Bronchial epithelial cell (primary cell): ENCODE measurements around the gene TBX3. TPM values are rescaled to one million over a fixed set of nuclear protein-coding genes. Genes with fewer than 3 reads are reported as not detected.
"Not testable (repeated sequence)": the region's sequence is repeated elsewhere in the genome, so short reads cannot be mapped to it uniquely, and the experiment has no call there.

Experiments used
- DNase-seq: peaks from one replicate; pipeline ENCODE4 v3.0.0-alpha.2; 2010; ENCODE audit warnings: low read depth
- FAIRE-seq: peaks from 2 replicates; lab custom pipeline; 2011; peaks lifted over from hg19 to GRCh38; lab: Jason Lieb, UNC
- H3K27me3 ChIP-seq: 2 replicates; pipeline ENCODE4 v1.5.1; 2011; ENCODE audit warnings: low read length; ENCODE audit not compliant: control insufficient read depth, insufficient read depth
- H3K36me3 ChIP-seq: 2 replicates; pipeline ENCODE4 v1.5.1; 2011; ENCODE audit warnings: low read length; ENCODE audit not compliant: control insufficient read depth, insufficient read depth
- H3K4me3 ChIP-seq: 2 replicates; pipeline ENCODE4 v1.5.1; 2011; ENCODE audit warnings: mild to moderate bottlenecking, low read depth, low read length, control low read depth
- total RNA-seq: library from RNA; depleted of rRNA; stranded (reverse); fragments of >200 nt; gene quantifications from 2 replicates; pipeline ENCODE4 v1.2.1, GENCODE V29; 2014
- TF ChIP-seq, protein P1 (sequence below): IDR thresholded peaks from 2 replicates; pipeline ENCODE4 v1.5.1; 2011; ENCODE audit warnings: mild to moderate bottlenecking, moderate library complexity, low read length, control low read depth, inconsistent platforms; ENCODE audit not compliant: insufficient read depth, severe bottlenecking

The TBX3 gene
- total RNA-seq, 1 donor from 2014 or later, result 1.3 TPM

DNA sequence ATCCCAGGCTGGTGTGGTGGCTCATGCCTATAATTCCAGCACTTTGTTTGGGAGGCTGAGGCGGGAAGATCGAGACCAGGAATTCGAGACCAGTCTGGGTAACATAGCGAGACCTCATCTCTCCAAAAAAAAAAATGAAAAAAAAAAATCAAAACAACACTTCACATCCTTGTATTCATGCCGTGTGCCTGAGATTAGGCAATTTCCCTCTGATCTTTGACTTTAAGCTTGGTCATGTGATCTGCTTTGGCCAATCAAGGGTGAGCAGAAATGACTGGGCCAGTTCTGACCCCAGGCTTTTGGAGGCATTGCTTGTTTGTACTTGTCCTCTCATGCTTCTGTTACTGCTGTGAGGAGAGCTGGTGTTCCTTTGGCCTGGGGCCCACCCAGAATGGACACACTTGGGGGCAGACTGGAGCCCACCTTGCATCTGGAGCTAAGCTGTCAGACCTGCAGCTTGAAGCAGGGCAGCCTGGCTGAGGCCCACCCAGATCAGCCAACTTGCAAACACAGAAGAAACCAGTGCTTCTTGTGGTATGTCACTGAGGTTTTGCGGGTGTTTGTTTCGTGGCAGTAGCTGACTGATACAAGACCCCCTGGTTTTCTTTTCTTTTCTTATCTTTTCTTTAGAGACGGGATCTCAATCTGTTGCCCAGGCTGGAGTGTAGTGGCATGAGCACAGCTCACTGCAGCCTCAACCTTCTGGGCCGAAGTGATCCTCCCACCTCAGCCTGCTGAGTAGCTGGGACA lies 29.7 kb upstream of the TBX3 start:
- TF ChIP-seq, protein P1, sequence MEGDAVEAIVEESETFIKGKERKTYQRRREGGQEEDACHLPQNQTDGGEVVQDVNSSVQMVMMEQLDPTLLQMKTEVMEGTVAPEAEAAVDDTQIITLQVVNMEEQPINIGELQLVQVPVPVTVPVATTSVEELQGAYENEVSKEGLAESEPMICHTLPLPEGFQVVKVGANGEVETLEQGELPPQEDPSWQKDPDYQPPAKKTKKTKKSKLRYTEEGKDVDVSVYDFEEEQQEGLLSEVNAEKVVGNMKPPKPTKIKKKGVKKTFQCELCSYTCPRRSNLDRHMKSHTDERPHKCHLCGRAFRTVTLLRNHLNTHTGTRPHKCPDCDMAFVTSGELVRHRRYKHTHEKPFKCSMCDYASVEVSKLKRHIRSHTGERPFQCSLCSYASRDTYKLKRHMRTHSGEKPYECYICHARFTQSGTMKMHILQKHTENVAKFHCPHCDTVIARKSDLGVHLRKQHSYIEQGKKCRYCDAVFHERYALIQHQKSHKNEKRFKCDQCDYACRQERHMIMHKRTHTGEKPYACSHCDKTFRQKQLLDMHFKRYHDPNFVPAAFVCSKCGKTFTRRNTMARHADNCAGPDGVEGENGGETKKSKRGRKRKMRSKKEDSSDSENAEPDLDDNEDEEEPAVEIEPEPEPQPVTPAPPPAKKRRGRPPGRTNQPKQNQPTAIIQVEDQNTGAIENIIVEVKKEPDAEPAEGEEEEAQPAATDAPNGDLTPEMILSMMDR, result no peak
- DNase-seq (no peak), FAIRE-seq (no peak)
- Histone ChIP-seq H3K27me3 (no peaks in the 10 kb centered on the region), H3K36me3 (no peaks in the 10 kb centered on the region), H3K4me3 (no peak overlapping the region)

DNA sequence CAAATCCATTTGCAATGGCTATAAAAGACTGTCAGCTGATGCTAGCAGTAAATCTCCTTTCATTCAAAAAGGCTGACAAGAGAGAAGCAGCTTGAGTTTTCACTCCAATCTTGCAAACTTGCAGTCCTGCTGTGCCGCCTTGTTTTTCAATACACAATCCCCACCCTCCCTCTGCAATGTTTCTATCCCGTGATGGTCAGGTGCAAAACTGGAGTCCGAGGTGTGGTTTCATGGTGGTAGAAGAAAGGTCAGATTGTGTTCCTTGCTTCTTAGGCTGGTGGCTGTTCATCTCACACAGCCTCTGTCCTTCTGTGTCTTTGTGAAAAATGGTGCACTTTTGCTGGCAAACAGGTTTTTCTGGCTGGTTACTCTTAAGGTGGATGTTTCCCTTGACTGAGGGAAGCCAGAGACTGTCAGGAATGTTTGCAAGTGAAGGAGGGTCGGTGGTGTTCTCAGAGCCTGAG lies 27.7 kb upstream of the TBX3 start:
- TF ChIP-seq, protein P1, result no peak
- no peak for FAIRE-seq
- Histone ChIP-seq H3K27me3 (no peaks in the 10 kb centered on the region), H3K36me3 (no peaks in the 10 kb centered on the region), H3K4me3 (no peak overlapping the region)
- no peak for DNase-seq

DNA sequence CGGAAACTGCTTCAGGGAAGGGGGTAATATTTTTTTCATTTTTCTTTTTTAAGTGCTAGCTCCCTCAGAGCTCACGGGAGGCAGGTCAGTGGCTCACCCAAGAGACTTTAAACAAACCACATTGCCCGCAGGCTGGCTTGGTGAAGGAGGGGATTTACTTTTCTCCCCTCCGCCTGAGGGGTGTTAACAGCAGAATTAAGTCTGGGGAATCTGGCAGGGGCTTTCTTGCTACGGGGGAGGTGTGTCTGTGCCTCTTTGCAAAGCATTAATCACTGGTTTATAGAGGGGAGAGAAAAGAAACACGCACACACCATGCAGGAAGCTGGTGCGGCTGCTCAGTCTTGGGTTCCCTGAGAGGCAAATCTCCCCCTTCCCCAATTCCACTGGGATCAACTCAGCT lies 26.2 kb upstream of the TBX3 start:
- no peaks in the 10 kb centered on the region for H3K36me3 ChIP-seq
- TF ChIP-seq, protein P1, result no peak
- DNase-seq, result no peak
- no peaks in the 10 kb centered on the region for H3K27me3 ChIP-seq
- no peak for FAIRE-seq
- no peak overlapping the region for H3K4me3 ChIP-seq

DNA sequence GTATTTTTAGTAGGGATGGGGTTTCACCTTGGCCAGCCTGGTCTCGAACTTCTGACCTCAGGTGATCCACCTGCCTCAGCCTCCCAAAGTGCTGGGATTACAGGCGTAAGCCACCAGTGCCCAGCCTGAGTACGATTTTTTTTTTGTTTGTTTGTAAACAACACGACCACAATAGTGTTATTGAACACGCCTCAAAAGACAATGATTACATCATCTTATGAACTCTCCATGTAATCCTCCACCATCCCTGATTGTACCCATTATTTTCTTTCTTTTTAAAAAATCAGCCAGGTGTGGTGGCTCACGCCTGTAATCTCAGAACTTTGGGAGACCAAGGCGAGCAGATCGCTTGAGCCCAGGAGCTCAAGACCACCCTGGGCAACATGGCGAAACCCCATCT lies 25.1 kb upstream of the TBX3 start:
- H3K4me3 ChIP-seq, result no peak overlapping the region
- TF ChIP-seq, protein P1, result no peak
- no peak for DNase-seq
- FAIRE-seq, result no peak
- no peaks in the 10 kb centered on the region for H3K27me3 ChIP-seq
- no peaks in the 10 kb centered on the region for H3K36me3 ChIP-seq

DNA sequence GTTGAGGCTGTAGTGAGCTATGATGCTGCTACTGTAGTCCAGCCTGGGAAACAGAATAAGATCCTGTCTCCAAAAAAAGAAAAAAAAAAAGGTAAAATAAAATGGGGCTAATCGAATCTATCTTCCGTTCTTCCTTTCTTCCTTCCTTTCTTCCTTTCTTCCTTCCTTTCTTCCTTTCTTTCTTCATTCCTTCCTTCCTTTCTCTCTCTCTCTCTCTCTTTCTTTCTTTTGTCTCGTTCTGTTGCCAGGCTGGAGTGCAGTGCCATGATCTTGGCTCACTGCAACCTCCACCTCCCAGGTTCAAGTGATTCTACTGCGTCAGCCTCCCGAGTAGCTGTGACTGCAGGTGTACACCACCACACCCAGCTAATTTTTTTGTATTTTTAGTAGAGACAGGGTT lies 24.6 kb upstream of the TBX3 start:
- not testable (repeated sequence) for H3K27me3 ChIP-seq, FAIRE-seq, DNase-seq, H3K36me3 ChIP-seq, H3K4me3 ChIP-seq

DNA sequence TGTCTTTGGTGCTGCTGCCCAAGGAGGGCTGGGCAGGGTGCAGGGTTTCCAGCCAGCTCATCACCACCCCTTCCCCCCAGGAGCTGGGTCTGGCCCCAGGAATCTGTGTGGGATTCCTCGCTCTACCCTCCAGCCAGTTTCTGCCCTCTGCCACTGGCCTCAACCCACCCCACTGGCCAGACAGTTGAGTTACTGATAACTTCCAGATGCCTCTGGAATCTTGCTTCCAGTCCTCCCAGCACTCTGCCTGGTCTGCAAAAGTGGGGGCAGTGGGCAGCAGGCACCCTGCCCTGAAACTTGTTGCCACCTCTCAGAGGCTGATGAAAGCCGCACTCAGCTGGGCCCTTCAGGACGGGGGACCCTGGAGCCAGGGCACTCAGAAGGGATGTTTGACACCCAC lies 20.1 kb upstream of the TBX3 start:
- TF ChIP-seq, protein P1, result no peak
- Histone ChIP-seq H3K4me3 (no peak overlapping the region), H3K36me3 (no peaks in the 10 kb centered on the region), H3K27me3 (peaks cover 4% of the 10 kb centered on the region)
- no peak for FAIRE-seq
- DNase-seq, result no peak
